ENCODE results near the gene TEAD4. TPM values are rescaled to one million over a fixed set of nuclear protein-coding genes. Genes with fewer than 3 reads are reported as not detected.

The TEAD4 gene
- total RNA-seq, 1 experiment from 2014 or later = 127 TPM

GRCh38 chr12:2933586-2933985 is 25.6 kb upstream of the TEAD4 start:
- no peaks in the 10 kb centered on the region for H3K27me3 ChIP-seq (ENCODE audit: insufficient read depth, low read length)
- Mint-ChIP-seq H3K9me3 (no peaks in the 10 kb centered on the region), H3K36me3 (ENCODE audit: insufficient read depth in 1 of 3, low read depth in 3 of 3) (peaks cover 3 to 50% (median 47%) of the 10 kb centered on the region in 3 experiments), H3K4me3 (no peak overlapping the region), H3K27me3 (ENCODE audit: low read depth) (no peaks in the 10 kb centered on the region), H3K4me1 (no peaks in the 10 kb centered on the region), H3K27ac (no peak overlapping the region)
- no peak overlapping the region for H2BK12ac ChIP-seq (ENCODE audit: insufficient read length, low read depth, low read length)
- H2AFZ ChIP-seq (ENCODE audit: low read length) = no peak overlapping the region
- no peaks in the 10 kb centered on the region for H3K23me2 ChIP-seq (ENCODE audit: insufficient read length, low read depth, low read length, poor library complexity, severe bottlenecking)
- H3K9ac ChIP-seq (ENCODE audit: extremely low read depth, insufficient read length, low read length) = no peak overlapping the region
- no peak for TF ChIP-seq CTCF (conservative IDR thresholded peaks at IDR 0.05)
- H4K5ac ChIP-seq (ENCODE audit: insufficient read length, low read depth, low read length) = no peak overlapping the region
- H3K23ac ChIP-seq (ENCODE audit: insufficient read length, low read depth, low read length) = no peak overlapping the region
- H3K18ac ChIP-seq (ENCODE audit: insufficient read length, low read depth, low read length) = no peak overlapping the region
- no CpG with 5 or more reads among the region's 6 CpGs for WGBS (ENCODE audit: extremely low coverage, insufficient read length, low lambda C conversion rate)
- no peak overlapping the region for H4K8ac ChIP-seq (replicated peaks; ENCODE audit: insufficient read length, low read depth, low read length)
- H3T11ph ChIP-seq (ENCODE audit: low read length) = no peak overlapping the region
- H2BK15ac ChIP-seq (ENCODE audit: low read depth, low read length) = no peak overlapping the region
- no peak overlapping the region for H3K56ac ChIP-seq (ENCODE audit: insufficient read length, low read depth, low read length)
- H2BK20ac ChIP-seq (ENCODE audit: low read depth, low read length, poor library complexity, severe bottlenecking) = no peak overlapping the region
- H3K4me2 ChIP-seq (ENCODE audit: insufficient read depth, insufficient read length, low read length) = no peak overlapping the region
- H3K4ac ChIP-seq (ENCODE audit: low read depth, low read length) = no peak overlapping the region
- no peaks in the 10 kb centered on the region for H4K20me1 ChIP-seq (ENCODE audit: control insufficient read depth, insufficient read depth, insufficient read length)
- no peak overlapping the region for H4K91ac ChIP-seq (ENCODE audit: insufficient read length, low read depth, low read length)
- no peak overlapping the region for H3K14ac ChIP-seq (ENCODE audit: insufficient read depth, low read length)
- H3K79me2 ChIP-seq (ENCODE audit: insufficient read depth, low read length) = no peaks in the 10 kb centered on the region
- H3K79me1 ChIP-seq (ENCODE audit: insufficient read depth, low read depth, low read length, poor library complexity, severe bottlenecking) = no peaks in the 10 kb centered on the region
- DNase-seq = no peak
- no peak overlapping the region for H2BK5ac ChIP-seq (ENCODE audit: insufficient read length, low read length)
- no peak overlapping the region for H2AK5ac ChIP-seq (ENCODE audit: insufficient read length, low read length)
- H3K9me3 ChIP-seq (ENCODE audit: control insufficient read depth, low read depth, low read length) = no peaks in the 10 kb centered on the region
- H3K4me1 ChIP-seq (ENCODE audit: insufficient read depth, low read length) = no peaks in the 10 kb centered on the region
- no peak overlapping the region for H2BK120ac ChIP-seq (ENCODE audit: low read depth, low read length, poor library complexity, severe bottlenecking)
- H3K27ac ChIP-seq (ENCODE audit: insufficient read length, low read depth, low read length) = no peak overlapping the region
